HFF-Myc (cell line): ENCODE results near the gene PLEKHA6.

Source experiments
- DNase-seq: peaks from one replicate; pipeline ENCODE4 v3.0.0-alpha.2; 2011; ENCODE audit warnings: low read depth; ENCODE audit errors: extremely low read depth
- H3K4me3 ChIP-seq: replicated peaks from 2 replicates; pipeline ENCODE4 v1.5.1; 2011; ENCODE audit warnings: low read depth, mild to moderate bottlenecking, control low read depth, low read length
- TF ChIP-seq, protein P1 (sequence below): IDR thresholded peaks from 2 replicates; pipeline ENCODE4 v1.5.1; 2012; ENCODE audit warnings: mild to moderate bottlenecking, low read depth, low read length, control low read depth; ENCODE audit errors: missing control alignments

PLEKHA6 gene

GRCh38 chr1:204222764-204223055 is 137.0 kb downstream of the PLEKHA6 start:
- TF ChIP-seq, protein P1, sequence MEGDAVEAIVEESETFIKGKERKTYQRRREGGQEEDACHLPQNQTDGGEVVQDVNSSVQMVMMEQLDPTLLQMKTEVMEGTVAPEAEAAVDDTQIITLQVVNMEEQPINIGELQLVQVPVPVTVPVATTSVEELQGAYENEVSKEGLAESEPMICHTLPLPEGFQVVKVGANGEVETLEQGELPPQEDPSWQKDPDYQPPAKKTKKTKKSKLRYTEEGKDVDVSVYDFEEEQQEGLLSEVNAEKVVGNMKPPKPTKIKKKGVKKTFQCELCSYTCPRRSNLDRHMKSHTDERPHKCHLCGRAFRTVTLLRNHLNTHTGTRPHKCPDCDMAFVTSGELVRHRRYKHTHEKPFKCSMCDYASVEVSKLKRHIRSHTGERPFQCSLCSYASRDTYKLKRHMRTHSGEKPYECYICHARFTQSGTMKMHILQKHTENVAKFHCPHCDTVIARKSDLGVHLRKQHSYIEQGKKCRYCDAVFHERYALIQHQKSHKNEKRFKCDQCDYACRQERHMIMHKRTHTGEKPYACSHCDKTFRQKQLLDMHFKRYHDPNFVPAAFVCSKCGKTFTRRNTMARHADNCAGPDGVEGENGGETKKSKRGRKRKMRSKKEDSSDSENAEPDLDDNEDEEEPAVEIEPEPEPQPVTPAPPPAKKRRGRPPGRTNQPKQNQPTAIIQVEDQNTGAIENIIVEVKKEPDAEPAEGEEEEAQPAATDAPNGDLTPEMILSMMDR: no peak
- no peak for DNase-seq
- no peak overlapping the region for H3K4me3 ChIP-seq

DNA sequence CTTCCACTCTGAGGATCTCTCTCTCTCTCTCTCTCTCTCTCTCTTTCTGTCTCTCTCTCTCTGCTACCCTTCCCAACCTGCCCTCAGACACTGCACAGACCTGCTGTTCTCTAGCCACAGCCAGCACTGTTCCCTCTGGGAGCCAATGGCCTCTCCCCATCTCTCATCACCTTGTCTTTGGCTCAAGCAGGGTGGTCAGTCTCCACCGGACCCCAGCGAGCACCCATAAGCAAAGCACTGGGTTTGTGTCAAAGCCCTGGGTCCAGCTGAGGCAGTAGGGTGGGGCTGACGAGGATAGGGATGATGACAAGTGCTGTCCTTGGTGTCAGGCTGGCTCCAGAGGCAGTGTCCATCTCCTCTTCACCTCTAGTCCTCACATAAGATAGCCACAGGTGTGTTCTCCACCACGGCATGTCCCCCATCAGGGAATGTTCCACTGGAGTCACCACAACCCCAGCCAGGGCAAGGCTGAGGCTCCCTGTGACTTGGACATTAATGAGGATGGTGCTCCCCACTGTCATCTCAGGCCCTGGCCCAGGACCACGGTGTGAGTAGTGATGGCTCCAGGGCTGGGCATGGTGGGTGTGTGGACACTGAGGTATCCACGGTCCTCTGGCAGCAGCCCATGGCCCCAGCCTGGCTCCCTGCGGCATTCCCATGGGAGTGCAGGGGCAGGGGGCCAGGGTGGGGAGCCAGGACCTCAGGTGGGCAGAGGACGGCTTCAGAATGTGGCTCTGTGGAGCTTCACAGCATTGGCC is 137.5 kb downstream of the PLEKHA6 start:
- H3K4me3 ChIP-seq: no peak overlapping the region
- TF ChIP-seq, protein P1: no peak
- DNase-seq: no peak

DNA sequence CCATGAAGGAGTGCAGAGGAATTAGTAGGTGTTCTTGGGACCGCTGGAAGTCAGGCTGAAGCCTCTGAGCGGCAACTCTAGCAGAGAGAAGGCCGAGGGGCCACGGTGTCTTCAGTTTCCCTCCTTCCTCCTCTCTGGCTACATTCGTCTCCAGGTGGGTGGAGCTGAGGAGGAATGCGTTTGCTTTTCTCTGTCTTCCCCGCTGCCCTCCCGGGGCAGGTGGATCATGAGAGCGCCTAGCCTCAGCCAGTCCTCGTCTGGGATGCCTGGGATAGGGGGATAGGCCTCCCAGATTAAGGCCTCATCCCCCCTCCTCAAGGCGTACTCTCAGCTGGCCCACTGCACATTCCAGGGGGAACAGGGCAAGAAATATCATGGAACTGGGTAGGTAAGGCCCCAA is 138.5 kb downstream of the PLEKHA6 start:
- no peak overlapping the region for H3K4me3 ChIP-seq
- DNase-seq: no peak
- TF ChIP-seq, protein P1: no peak

DNA sequence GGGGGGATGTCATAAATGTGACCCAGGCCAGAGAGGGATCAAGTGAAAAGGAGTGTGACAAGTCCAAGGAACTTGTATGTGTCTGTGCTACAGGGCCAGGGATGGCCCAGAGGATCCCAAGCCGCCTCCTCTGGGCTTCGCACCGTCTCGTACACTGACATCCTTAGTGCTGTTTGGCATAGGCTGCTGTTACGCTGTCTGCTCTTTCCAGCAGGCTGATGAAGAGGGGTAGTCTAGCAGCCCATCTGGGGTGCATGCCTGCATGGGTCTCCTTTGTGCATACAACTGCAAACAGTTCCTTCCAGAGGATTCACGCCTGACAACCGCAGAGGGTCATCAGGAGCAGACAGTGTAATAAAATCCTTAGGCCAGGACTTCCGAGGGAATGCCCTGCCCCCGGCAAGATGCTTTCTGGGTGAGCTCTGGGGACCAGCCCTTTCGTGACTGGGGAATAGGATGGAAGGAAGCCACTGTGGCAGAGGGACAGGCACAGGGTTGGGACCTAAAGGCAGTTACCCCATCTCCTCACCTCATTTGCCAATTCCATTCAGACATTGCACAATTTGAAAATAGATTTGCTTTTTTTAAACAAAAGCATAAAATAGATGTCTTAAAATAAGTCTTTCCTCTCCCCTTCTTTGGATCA is 139.6 kb downstream of the PLEKHA6 start:
- H3K4me3 ChIP-seq: no peak overlapping the region

GRCh38 chr1:204218552-204218951 is 141.2 kb downstream of the PLEKHA6 start:
- TF ChIP-seq, protein P1: no peak
- no peak overlapping the region for H3K4me3 ChIP-seq
- DNase-seq: no peak

More for the DNA sequence above, 139.6 kb downstream of the PLEKHA6 start:
- DNase-seq: no peak
- TF ChIP-seq, protein P1: no peak

DNA sequence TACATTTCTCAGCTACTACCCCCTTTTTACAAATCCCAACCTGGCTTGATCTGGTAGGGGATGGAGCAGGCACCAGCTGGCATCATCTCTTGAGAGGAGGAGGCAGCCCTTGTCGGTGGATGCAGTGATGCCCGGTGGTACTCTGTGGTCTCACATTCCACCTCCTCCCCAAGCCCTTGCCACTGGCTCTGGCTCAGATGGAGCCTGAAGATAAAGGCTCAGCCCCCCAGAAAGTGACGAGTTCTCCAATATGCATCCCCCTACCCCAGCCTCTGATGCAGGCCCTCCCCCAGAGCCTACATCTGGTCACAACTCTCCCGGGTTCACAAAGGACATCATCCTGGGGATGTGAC is 142.1 kb downstream of the PLEKHA6 start:
- no peak for DNase-seq
- no peak overlapping the region for H3K4me3 ChIP-seq
- TF ChIP-seq, protein P1: no peak
